Uterus (tissue), 4 donors: Measurements from ENCODE around the gene ABCC8. TPM values are rescaled to one million over a fixed set of nuclear protein-coding genes. Genes with fewer than 3 reads are reported as not detected.

Source experiments
- DNase-seq, 2 donors: peaks; one replicate each; pipeline ENCODE4 v3.0.0-alpha.2; 2019 to 2020
- H3K27ac ChIP-seq, 2 donors: fragments of 200-600 bp; sonication (generic); 1 replicate in 1 of 2; 2 replicates in 1 of 2; pipeline ENCODE4 v1.5.1; 2016 to 2018
- H3K27me3 ChIP-seq, 2 donors: fragments of 200-600 bp; sonication (generic); one replicate each; pipeline ENCODE4 v1.5.1; 2018 to 2019; ENCODE audit warnings: control low read depth in 1 of 2
- H3K36me3 ChIP-seq, 2 donors: fragments of 200-600 bp; sonication (generic); one replicate each; pipeline ENCODE4 v1.5.1; 2019; ENCODE audit warnings: control low read depth in 1 of 2
- H3K4me1 ChIP-seq, 2 donors: fragments of 200-600 bp; sonication (generic); one replicate each; pipeline ENCODE4 v1.5.1; 2018 to 2019; ENCODE audit warnings: control low read depth in 1 of 2
- H3K4me3 ChIP-seq, 2 donors: fragments of 200-600 bp; sonication (generic); 1 replicate in 1 of 2; 2 replicates in 1 of 2; pipeline ENCODE4 v1.5.1; 2018 to 2019; ENCODE audit warnings: mild to moderate bottlenecking in 1 of 2
- H3K9me3 ChIP-seq, 2 donors: fragments of 200-600 bp; sonication (generic); one replicate each; pipeline ENCODE4 v1.5.1; 2019; ENCODE audit warnings: control low read depth in 1 of 2
- POLR2A ChIP-seq, 2 donors: fragments of 450-650 bp; IDR thresholded peaks; one replicate each; pipeline ENCODE4 v1.6.1; 2016; ENCODE audit warnings: antibody characterized with exemption in 2 of 2, mild to moderate bottlenecking in 1 of 2, moderate library complexity in 1 of 2
- intact Hi-C: fragments of 100-400 bp; cut with DNase I; formaldehyde crosslinking; loops from one replicate; pipeline ENCODE4 v1.15.1; 2023; ENCODE audit warnings: low total_unique reads
- total RNA-seq, 4 donors: library from RNA; depleted of rRNA in 3 of 4; stranded (reverse); fragments of >200 nt in 3 of 4; gene quantifications; one replicate each; pipeline versions ENCODE4 v1.1.0 to v1.2.4, GENCODE V29; 2014 to 2023
- TF ChIP-seq, protein P1 (sequence below), 4 experiments: fragments of 200-600 bp in 2 of 4; fragments of 450-650 bp in 2 of 4; sonication (generic) in 2 of 4; IDR thresholded peaks; one replicate each; pipeline ENCODE4 v1.5.1; 2016 to 2019; ENCODE audit warnings: antibody characterized with exemption in 4 of 4, mild to moderate bottlenecking in 2 of 4, moderate library complexity in 1 of 4
- donor health status: DM: yes; HTN: yes; CAD: no.

The ABCC8 gene
- total RNA-seq, 4 donors from 2014 or later: under 0.01 to 5.5 (median 1.9) TPM; not detected in 1

DNA sequence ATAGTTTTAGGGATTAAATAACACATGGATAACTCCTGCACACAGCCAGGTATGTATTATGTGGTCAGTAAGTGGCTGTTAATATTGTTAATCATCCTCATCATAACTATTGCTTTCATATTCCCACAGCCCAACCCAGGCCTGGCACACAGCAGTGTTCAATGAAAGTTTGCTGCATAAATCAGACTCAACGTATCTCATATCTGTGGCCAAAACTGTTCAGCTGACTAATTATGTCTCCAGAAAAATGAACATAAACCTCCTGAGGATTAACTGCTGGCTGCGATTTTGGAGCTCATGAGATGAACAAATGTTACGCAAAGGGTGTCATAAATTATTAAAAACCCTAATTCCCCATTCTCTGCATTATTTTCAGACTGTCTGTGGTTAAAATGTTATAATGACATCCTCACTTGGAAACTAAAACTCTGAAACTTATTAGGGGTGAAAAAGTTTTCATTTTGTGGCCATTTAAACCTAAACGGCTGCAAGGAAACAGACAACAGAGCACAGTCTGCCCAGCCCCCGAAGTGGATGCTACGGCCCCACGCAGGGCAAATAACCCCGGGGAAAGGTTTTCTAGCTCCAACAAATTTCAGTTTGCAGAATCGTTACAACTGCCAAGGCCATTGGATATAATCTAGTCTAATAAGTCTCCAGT lies 17.3 kb downstream of the ABCC8 start:
- intact Hi-C loops: no loop called here
- Histone ChIP-seq H3K4me3 (no peak overlapping the region), H3K27ac (no peak overlapping the region), H3K36me3 (no peaks in the 10 kb centered on the region), H3K9me3 (no peaks in the 10 kb centered on the region), H3K27me3 (no peaks in the 10 kb centered on the region), H3K4me1 (no peaks in the 10 kb centered on the region)
- DNase-seq: peak in 1 of 2 donors; percentile 24
- TF ChIP-seq POLR2A (IDR thresholded peaks at IDR 0.05): no peak
- TF ChIP-seq, protein P1, sequence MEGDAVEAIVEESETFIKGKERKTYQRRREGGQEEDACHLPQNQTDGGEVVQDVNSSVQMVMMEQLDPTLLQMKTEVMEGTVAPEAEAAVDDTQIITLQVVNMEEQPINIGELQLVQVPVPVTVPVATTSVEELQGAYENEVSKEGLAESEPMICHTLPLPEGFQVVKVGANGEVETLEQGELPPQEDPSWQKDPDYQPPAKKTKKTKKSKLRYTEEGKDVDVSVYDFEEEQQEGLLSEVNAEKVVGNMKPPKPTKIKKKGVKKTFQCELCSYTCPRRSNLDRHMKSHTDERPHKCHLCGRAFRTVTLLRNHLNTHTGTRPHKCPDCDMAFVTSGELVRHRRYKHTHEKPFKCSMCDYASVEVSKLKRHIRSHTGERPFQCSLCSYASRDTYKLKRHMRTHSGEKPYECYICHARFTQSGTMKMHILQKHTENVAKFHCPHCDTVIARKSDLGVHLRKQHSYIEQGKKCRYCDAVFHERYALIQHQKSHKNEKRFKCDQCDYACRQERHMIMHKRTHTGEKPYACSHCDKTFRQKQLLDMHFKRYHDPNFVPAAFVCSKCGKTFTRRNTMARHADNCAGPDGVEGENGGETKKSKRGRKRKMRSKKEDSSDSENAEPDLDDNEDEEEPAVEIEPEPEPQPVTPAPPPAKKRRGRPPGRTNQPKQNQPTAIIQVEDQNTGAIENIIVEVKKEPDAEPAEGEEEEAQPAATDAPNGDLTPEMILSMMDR (IDR thresholded peaks at IDR 0.05): no peak

DNA sequence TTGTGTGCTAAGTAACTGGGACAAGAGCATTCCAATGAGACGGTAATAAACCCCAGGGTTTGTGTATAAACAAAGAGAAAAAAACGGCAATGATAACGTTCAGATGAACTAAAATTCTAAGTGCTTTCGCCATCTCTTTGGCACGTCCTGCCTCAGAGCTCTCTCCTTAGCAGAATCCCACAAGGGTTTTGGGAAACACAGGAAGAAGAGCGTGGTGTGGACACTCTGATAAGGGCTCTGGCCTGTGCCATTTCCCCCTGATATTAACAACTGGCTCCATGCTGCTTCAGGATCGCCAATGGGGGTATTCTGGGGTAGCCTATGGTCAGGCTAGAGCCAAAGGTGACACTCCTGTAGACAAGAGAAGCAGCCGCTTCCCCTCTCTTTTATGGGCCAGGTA lies 18.4 kb downstream of the ABCC8 start:
- Histone ChIP-seq H3K27ac (peak overlapping the region in 1 of 2 donors; percentile 41), H3K4me3 (no peak overlapping the region), H3K36me3 (no peaks in the 10 kb centered on the region), H3K4me1 (no peaks in the 10 kb centered on the region), H3K9me3 (no peaks in the 10 kb centered on the region), H3K27me3 (no peaks in the 10 kb centered on the region)
- no peak for DNase-seq
- intact Hi-C loops: no loop called here
- no peak for TF ChIP-seq POLR2A (IDR thresholded peaks at IDR 0.05)
- TF ChIP-seq, protein P1 (IDR thresholded peaks at IDR 0.05): no peak

DNA sequence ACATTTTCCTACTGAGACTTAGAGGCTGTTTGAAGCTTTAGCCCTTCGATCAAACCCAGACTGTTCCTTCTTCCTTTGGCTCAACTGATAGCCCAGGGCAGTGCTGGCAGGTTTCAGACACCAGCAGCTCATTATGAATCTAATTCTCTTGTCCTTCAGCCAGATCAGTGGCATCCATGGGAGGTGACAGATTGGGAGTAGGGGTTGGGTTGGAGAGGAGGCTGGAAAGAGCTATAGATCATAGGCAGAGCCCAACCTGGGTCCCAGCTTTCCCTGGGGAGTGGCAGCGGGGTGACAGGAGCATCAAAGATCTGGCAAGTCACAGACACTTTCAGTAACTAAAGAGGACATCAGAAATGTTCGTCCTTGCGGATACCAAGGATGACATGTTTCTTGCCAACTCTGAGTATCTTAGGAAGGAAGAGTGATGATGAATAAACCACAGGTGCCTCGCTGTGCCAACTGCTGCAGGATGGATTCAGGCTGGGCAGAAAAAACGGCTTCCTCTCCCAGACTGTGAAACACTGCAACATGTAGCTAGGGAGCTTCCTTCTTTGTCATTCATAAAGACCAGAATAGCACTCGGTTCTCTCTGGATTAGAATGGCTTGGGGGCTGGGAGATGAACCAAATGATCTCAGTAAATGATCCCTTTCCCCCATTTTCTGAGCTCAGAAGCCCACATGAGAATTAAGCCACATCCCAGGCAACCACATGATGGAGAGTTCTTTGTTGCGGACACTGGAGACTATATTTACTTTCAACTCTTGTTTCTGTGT lies 19.1 kb downstream of the ABCC8 start:
- Histone ChIP-seq H3K27ac (peak overlapping the region in 1 of 2 donors; percentile 41), H3K4me1 (no peaks in the 10 kb centered on the region), H3K36me3 (no peaks in the 10 kb centered on the region), H3K4me3 (no peak overlapping the region), H3K27me3 (no peaks in the 10 kb centered on the region), H3K9me3 (no peaks in the 10 kb centered on the region)
- intact Hi-C loops: no loop called here
- no peak for DNase-seq
- no peak for TF ChIP-seq POLR2A (IDR thresholded peaks at IDR 0.05)
- TF ChIP-seq, protein P1 (IDR thresholded peaks at IDR 0.05): no peak

DNA sequence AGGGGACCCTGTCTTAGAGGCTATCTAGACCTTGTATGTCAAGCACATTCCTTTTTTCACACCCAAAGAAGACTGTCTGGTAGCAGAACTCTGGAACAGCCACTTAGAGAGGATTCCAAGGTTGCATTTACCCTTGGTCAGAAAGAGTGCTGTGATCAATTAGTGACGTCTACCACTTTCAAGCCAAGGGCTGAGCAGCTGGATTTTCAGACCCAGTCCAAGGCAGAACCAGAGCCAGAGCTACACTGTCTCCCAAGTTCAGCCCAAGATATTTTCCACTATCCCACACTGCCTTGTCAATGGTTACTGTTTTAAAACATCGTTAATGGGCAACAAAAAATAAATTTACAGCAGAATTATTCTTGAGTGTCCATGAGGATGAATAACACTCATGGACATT lies 24.0 kb downstream of the ABCC8 start:
- Histone ChIP-seq H3K4me3 (no peak overlapping the region), H3K27ac (no peak overlapping the region), H3K36me3 (no peaks in the 10 kb centered on the region), H3K4me1 (no peaks in the 10 kb centered on the region), H3K9me3 (no peaks in the 10 kb centered on the region), H3K27me3 (no peaks in the 10 kb centered on the region)
- no peak for TF ChIP-seq POLR2A (IDR thresholded peaks at IDR 0.05)
- TF ChIP-seq, protein P1 (IDR thresholded peaks at IDR 0.05): no peak
- no peak for DNase-seq
- intact Hi-C loops: no loop called here

DNA sequence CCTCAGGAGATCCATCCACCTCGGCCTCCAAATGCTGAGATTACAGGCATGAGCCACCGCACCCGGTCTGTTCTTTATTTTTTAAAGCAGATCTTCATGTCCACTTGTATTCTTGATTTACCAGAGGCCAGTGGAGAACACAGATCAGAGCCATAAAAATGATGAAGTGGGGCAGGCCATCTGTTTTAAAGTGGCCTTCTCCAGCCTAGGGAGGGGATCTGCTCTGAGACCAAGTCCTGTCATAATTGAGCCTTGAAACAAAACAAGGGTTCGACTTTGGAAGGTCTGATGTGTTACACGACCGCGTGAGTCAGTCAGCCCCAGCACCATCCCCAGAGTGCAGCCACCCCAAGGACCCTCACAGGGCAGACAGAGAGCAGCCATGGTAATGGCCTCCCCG lies 27.5 kb downstream of the ABCC8 start:
- H3K4me3 ChIP-seq: no peak overlapping the region
- no peak for DNase-seq
- no peaks in the 10 kb centered on the region for H3K4me1 ChIP-seq
- intact Hi-C loops: no loop called here
- no peaks in the 10 kb centered on the region for H3K36me3 ChIP-seq
- no peaks in the 10 kb centered on the region for H3K27me3 ChIP-seq
- H3K27ac ChIP-seq: no peak overlapping the region
- no peaks in the 10 kb centered on the region for H3K9me3 ChIP-seq
- TF ChIP-seq POLR2A (IDR thresholded peaks at IDR 0.05): no peak
- TF ChIP-seq, protein P1 (IDR thresholded peaks at IDR 0.05): no peak
